ENCODE data around the gene PRR12.

Gene PRR12

DNA sequence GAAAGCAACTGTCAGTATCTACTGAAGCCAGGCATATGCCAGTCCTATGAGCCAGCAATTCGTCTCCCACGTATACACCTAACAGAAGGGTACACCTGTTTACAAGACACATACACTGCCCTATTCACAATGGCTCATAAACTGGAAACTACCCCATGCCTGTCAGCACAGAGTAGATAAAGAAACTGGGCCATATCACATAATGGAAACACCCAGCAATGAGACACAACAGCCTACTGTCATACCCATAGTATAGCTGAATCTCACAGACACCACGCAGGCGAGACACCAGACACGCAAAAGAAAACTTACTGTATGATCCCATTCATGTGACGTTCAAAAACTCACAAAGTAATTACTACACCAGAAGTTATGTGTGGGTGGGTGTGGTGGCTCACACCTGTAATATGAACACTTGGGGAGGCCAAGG is 26.4 kb upstream of the PRR12 start:
- DNase-seq = no peak

DNA sequence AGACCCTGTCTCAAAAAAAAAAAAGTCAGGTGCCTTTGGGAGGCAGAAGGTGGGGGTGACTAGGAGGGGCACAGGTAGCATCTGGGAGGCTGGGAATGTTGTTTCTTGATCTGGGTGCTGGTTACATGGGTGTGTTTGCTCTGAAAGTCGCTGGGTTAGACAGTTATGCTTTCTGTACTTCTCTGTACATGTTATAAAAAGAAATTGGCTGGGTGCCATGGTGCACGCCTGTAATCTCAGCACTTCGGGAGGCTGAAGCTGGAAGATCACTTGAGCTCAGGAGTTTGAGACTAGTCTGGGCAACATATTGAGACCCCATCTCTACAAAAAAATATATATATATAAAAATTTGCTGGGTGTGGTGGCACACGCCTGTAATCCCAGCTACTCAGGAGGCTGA is 25.7 kb upstream of the PRR12 start:
- no peak for DNase-seq

DNA sequence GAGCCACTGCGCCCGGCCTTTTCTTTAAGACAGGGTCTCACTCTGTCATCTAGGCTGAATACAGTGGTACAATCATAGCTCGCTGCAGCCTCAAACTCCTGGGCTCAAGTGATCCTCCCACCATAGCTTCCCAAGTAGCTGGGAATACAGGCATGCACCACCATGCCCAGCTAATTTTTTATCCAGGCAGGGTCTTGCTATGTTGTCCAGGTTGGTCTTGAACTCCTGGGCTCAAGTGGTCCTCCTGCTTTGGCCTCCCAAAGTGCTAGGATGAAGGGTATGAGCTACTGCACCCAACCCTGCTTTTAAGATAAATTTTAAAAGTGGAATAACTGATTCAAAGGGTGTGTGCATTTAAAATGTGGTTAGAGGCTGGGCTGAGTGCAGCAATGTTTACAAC is 24.7 kb upstream of the PRR12 start:
- no peak for DNase-seq

DNA sequence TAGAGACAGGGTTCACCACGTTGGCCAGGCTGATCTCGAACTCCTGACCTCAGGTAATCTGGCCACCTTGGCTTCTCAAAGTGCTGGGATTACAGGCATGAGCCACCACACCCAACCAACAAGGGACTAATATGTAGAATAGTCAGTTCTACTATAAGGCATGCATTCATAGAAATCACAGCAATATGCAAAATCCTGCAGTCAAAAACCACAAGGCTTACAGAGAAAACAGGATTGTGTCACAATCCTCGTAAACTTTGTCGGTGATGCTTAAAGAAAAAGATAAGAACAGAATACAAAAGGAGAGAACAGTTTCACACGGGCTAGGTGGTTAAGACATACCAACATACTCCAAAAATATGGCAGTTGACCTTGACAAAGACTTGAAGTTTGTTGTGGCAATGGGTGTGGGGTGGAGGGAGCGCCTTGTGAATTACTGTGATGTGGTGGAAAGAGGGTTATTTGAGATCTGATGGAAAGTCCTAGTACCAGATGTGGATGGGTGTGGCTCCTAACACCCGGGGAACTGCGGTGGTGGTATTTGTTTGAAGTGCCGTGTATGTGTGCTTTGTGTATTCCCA is 23.0 kb upstream of the PRR12 start:
- DNase-seq = no peak

DNA sequence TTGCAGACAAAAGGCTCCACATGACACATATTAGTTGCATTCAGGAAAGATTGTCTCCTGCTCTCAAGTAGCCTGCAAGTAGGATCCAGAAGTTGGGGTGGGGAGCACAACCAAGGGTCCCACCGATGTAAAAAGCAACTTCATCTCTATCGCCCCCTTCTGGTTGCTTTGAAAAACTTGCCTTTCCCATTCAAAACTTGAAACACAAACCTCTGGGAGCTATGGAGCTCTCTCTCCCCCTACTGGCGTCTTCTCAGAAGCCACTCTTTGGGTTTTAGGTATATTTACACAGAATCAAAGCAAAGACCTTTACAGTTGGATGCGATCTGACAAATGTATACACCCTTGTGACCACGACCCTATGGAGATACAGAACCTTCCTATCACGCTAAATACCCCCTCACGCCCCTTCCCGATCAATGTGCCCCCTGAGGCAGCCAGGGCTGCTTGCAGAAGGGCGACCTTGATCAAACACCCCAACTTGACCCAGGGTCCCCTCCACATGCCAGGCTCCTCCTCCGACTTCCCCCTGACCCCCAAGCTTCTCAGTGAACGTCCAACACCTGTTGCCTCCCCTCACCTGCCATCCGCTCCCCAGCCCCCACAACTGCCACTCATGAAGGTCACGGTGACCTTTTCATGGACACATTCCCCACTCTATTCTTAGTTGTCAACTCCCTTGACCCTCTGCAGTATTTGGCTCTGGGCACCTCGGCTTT is 20.7 kb upstream of the PRR12 start:
- peak; percentile 83 for DNase-seq

DNA sequence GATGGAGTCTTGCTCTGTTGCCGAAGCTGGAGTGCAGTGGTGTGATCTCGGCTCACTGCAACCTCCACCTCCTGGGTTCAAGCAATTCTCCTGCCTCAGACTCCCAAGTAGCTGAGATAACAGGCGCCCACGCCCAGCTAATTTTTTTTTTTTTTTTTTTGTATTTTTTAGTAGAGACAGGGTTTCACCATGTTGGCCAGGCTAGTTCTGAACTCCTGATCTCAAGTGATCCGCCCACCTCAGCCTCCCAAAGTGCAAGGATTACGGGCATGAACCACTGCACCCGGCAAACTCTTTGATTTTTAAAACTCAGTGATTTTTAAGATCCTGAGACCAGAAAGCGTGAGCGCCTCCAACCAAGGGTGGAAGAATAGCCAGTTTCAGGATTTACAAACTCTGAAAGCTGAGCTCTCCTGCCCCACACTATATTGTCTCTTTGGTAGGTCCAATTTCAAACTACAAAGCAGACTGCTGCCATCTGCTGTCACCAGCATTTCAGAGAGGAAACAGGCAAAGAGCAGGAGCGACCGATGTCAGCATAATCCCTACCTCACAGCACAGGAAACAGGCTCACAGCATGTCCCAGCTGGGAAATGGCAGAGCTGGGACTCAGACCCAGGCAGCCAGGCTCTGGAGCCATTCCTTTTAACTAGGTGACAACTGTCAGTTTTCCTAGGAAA is 19.8 kb upstream of the PRR12 start:
- DNase-seq = peak; percentile 28

DNA sequence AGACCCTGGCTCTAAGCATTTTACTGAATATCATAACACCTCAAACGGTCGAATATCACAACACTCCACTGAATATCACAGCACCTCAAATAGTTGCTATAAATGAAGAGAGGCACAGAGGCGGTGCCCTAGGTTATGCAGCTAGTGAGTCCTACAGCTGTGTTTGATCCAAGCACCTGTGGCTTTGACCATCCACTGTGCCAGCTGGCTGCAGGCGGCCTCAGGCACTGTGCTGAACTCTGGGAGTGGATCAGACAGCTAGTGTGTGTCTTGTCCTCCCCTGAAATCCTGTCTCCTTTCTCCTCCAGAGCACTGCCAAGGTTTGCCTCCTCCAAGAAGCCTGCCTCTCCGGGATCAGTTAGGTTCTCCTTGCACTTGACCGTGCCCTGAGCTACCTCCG is 18.0 kb upstream of the PRR12 start:
- no peak for DNase-seq

DNA sequence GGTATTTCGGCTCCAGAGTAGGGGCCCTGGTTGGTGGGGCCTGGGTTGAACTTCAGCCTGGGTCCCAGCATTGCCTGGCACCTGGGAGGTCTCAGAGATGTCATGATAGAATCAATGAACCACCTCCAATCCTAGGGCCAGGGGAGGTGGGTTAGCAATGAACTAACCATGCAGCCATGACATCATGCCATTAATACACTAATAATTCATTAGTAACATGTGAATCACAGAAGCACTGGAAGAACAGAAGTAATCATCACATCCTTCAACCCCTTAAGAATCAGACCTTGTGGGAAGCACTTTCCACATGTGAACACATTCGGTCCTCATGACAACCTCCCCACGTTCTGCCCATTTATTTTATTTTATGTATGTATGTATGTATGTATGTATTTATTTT is 17.6 kb upstream of the PRR12 start:
- no peak for DNase-seq

DNA sequence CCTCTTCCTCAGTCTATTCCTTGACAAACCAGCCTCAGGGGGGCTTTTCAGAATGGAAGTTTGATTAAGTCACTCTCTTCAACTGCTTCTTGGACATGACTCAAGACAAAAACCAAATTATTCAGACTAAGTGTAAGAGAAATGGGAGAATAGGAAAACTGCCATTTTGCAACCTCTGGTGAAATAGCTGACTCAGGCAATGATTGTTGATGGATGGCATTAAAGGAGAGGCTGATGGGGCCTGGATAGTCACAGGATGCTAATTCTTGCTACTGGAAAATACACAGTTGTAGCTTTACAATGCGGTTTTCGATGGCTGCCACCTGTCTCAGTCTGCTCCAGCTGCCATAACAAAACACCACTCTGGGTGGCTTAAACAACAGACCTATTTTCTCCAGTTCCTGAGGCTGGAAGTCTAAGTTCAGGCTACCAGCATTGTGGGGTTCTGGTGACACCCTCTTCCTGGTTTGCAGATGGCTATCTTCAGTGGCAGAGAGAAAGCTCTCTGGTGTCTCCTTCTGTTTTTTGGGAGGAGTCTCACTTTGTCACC is 16.7 kb upstream of the PRR12 start:
- DNase-seq = no peak

DNA sequence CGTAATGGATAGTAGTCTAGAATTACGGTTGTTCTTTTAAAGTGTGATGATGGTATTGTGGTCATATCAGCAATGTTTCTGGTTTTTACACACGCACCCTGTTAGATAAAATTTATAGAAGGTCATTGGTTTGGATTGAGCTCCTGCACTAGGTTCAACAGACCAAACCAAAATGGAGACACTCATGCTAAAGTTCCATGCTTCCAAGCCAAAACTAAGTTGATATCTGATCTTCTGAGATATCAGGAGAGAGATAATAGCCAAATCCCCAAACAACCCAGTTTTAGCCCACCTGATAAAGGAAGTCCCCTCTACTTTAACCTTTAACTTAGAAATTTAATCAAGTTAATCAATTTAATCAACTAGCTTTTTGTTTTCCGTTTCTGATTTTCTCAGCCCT is 11.8 kb upstream of the PRR12 start:
- no peak for DNase-seq

DNA sequence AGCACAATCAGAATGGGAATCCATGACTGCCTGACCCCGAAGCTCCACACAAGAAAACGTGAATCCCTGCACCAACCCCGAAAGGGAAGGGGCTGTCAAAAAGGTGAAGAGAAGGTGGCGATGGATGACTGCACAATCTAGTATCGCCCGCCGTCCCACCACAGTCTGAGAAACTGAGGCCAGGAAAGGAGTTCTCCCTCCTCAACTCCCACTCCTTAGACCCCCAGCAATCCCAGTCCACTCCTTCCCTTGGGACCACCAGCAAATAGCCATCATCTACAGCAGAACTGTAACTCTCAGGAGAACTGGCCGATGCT is 11.1 kb upstream of the PRR12 start:
- no peak for DNase-seq

DNA sequence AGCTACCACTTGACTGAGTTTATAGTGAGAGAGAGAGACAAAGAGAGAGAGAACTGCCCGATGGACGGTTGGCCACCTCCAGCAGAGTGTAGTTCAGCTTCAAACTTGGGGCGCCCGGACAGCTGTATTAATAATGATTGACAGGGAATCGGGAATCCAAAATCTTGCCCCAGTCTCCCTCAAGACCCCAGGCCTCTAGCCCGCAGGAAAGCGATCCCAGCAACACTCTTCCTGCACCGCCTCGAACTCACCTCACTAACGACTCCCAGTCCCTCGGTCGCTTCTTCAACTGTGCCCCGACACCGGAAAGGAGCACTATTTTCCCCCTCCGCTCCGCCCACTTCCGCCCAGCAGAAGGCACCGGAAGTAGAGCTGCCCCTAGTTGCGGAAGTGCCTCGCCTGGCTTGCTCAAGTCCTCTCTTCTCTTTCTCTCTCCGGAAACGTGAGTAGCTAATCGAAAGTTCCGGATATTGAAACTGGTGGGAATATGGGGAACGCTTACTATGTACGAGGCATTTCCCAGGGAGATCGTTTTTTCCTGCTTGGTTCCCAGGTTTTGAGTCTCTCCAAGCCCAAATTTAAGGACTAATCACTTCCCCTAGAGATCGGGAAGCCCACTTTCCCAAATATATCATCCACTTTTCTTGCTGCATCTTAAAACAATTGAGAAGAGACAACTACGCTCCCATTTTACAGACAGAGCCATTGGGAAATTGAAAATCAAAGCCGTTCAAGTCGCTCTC is 10.5 kb upstream of the PRR12 start, which contains the start of gene NOSIP:
TSS of gene NOSIP (minus strand) at position 293 of the 743 bp plus-strand sequence. CDS start 19,865 bp downstream, outside the sequence.
- peak; percentile 96 for DNase-seq

DNA sequence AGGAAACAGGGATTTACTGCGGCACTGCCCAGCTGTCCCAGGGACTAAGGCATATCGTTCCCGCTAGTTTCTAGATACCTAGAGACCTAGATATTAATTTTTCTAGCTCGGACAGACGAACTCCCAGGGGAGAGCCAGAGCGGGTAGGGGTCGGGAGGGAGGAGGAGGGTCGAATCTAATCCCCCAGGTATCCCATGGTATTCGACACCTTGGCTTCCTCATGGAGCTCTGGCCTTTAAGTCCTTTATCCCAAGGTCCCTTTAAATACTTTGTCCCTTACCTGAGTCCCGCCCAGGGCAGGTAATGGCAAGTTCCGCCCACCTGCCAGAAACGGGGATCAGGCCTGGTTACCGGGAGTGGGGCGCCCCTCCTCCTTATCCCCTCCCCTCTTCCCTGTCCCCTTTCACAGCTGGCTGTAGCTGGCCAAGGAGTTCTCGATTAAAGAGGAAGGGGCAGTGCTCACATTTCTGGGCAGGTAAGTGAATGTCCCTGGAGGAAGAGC is 9.9 kb upstream of the PRR12 start, which contains the start of gene PRRG2:
TSS of gene PRRG2 (plus strand) at position 310 of the 502 bp plus-strand sequence. CDS start 1,904 bp downstream, outside the sequence.
- DNase-seq = no peak

DNA sequence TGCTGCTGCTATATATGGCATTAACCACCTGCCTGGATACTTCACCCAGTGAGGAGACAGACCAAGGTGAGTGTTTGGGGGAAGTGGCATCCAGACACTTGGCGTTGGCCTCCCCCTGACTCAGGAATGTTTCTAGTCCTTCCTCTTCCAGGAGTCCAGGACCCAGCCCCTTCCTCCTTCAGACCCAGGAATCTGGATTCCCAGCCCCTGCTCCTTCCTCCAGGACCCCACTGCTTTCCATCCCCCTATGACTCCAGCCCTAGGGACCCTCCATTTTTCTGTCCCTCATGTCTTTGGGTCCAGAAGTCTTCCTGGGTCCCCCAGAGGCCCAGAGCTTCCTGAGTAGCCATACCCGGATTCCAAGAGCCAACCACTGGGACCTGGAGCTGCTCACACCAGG is 7.7 kb upstream of the PRR12 start:
- DNase-seq = no peak

DNA sequence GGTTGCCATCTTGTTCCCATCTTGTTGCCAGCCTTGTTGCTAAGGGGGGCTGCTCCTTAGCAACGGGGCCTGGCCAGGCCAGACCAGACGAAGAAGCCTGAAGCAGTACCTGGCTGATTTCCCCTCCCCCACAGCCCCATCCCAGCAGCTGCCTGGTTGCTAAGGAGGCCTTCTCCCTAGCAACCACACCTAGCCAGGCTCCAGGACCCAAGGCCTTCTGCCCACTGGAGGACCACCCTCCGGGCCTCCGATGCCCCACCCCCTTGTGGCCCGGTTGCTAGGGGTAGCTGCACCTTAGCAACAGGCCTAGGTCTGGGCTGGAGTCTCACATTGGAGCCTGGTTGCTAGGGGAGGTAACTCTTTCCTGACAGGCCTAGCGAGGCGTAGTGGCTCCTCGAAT is 6.0 kb upstream of the PRR12 start:
- DNase-seq = no peak

DNA sequence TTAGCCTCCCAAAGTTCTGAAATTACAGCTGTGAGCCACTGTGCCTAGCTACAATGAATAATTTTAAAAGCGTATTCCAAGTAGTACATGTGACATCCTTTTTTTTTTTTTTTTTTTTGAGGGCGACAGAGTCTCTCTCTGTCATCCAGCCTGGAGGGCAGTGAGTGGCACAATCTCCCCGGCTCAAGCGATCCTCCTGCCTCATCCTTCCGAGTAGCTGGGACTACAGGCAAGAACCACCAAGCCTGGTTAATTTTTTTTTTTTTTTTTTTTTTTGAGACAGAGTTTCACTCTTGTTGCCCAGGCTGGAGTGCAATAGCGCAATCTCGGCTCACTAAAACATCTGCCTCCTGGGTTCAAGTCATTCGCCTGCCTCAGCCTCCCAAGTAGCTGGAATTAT is 3.8 kb upstream of the PRR12 start:
- no peak for DNase-seq

DNA sequence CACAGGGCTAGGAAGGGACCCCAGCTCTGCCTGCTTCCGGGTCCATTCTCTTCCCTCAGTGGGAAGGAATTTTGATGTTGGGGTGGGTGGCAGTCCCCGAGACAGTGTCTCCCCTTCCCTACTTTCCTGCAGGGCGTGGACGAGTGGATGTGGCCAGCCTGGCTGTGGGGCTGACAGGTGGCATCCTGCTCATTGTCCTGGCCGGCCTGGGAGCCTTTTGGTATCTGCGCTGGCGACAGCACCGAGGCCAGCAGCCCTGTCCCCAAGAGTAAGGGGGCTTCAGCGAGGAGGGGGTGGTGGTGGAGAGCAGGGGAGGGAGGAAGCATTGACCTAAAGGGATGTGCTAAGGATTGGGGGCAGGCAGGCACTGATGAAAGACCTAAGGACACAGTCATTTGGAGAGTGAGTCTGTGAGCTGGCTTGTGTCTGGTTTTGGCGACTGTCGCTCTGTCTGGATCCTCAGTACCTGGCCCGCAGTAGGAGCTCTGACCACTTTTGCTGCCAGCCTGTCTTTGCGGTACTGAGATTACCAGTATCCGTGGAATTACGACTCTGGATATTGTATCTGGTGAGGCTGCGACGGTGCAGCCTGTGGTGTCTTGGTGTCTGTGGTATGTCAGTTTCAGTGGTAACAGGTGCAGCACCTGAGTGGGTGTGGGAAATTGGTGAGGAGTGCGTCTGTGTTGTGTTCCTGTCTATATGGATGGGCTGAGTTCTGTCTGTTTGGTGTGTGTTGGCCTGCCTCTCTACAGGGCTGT is 2.4 kb upstream of the PRR12 start:
- DNase-seq = no peak

DNA sequence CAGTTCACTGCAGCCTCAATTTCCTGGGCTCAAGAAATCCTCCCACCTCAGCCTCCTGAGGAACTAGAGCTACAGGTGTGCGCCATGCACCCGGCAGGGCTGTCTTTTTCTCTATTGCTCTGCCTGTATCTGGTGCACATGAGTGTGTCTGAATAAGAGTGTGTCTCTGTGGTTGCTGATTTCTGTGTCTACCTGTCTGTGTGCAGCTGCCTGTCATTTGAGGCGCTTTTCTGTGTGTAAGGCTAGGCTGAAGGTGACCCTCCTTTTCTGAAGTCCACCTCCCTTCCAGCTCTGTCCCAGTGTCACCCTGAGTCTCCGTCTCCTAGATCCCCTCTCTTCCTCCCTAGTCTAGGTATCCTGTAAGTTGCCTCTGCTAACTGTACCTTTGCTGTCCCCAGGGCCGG is 1.5 kb upstream of the PRR12 start:
- no peak for DNase-seq

DNA sequence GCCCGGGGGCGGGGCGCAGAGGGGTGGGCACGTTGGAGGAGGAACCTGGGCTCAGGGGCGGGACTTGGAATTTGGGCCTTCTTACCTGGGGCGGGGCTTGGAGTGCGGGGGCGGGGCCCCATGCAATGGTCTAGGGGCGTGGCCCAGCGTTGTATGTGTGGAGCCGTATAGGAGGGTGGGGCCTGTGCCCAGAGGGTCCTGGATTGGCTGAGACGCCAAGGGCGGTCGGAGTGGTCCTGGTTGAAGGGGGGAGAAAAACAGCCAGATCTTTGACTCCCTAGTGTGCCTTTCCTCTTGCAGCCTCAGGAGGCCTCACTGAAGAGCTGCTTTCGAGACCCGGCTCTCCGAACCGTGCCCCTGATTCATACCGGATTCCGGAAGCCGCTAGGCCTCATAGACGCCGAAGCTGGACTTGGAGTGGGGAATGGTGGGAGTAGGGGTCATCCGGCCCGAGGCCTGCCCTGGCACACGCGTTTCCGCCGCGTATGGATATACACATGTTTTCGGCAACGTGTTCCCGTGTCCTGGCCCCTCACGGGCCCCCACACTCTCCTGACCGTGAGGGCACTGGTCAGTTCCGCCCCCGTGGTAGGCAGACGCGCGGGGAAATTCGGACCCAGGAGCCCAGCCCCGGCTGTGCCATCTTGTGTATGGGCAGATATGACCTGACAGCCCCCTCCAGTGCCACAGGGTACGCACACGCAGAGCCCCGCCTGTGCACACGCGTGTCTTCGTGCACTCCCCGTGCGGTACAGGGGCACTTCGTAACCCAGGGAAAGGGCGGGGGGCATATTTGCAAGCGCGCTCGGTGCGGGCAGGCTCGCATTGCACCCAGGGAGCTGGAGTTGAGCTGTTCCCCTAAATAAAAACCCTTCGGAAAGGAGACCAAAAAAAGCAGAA is 661 bp upstream of the PRR12 start:
- peak; percentile 99 for DNase-seq

DNA sequence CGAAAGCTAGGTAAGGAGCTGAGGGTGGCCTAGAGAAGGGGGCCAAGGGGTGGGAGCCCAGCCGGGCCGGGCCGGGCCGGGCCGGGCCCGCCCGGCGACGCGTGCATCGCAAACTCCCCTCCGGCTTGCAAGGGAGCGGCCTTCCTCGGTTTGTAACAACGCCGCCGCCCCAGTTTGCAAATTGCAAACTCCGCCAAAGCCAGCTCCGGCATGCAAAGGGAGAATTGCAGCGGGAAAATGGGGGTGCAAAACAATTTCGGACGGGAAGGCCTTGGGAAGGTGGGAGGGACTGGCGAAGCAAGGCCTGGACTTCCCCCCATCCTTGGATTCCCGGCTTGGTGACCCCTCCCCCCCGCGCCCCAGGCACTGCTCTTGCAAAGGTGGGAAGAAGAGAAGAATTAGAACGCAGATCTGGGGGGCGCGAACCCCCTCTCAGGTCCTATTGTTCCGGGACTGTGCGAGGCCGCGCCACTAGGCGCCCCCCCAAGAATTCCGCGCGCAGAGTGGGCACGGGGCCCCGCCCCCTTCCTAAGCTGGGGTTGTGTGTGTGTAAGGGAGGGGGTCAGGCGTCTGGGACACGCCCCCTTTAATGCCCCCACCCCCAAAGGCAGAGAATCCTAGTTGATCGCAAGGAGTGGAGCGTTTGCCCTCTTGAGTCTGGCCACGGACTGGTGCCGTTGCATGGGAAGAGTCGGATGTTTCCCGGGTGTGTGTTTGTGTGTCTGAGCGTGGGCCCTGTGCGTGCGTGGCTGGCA is 926 bp downstream of the PRR12 start:
- peak; percentile 65 for DNase-seq

Data from EL (cell line).